Fibroblast of the conjunctiva (primary cell): ENCODE measurements around the gene HLF.

Source experiments
- DNase-seq: peaks from one replicate; pipeline ENCODE4 v3.0.0-alpha.2; 2010; ENCODE audit warnings: low read depth

The HLF gene

GRCh38 chr17:55354941-55355340, 90.2 kb downstream of the HLF start:
- no peak for DNase-seq

GRCh38 chr17:55356434-55357328, 91.9 kb downstream of the HLF start:
- peak; percentile 63 for DNase-seq

- no peak for DNase-seq
These were observed 96.2 kb downstream of the HLF start for GRCh38 chr17:55360971-55361370.

- no peak for DNase-seq
These were observed 98.3 kb downstream of the HLF start for GRCh38 chr17:55363033-55363432.

- no peak for DNase-seq
These were observed 101.3 kb downstream of the HLF start for GRCh38 chr17:55366020-55366481.

GRCh38 chr17:55368706-55369105, 103.9 kb downstream of the HLF start:
- DNase-seq, result no peak
